ENCODE data around the gene GNAZ. TPM values are rescaled to one million over a fixed set of nuclear protein-coding genes. Genes with fewer than 3 reads are reported as not detected.

The GNAZ gene
- total and polyA plus RNA-seq, 2 of the 8 experiments (the other 6 are each of a cell fraction or from before 2014, with no cell fraction given), result 6.6 to 9.6 TPM

DNA sequence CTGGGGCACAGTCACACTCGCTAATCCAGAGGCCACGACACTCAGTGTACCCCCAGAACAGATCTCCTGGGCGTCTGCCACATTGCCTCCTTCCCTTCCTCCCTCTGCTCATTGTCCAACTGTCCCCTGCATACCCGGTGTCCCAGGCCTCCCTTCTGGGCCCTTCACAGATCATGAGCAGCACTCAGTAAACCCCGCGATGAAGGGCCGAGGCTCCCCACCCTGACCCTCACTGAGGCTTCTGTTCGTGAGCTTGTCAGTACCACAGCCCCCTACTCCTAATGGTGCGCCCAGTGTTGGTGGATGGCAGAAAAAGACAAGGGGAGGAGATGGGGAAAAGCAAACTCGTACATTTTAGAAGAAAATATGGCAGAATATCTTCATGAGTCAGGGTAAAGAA, 58.8 kb downstream of the GNAZ start:
- Histone ChIP-seq H3K23ac (ENCODE audit: insufficient read length) (no peak overlapping the region), H2AFZ (ENCODE audit: low read length) (no peak overlapping the region), H3K27ac (ENCODE audit: low read depth, low read length) (no peak overlapping the region), H4K91ac (replicated peaks; ENCODE audit: insufficient read length, low read length) (no peak overlapping the region), H3K4ac (replicated peaks; ENCODE audit: insufficient read length, low read depth, low read length) (no peak overlapping the region), H2BK15ac (ENCODE audit: low read length) (no peak overlapping the region), H3K27me3 (replicated peaks in 1 of 4; ENCODE audit: control insufficient read depth in 3 of 4, extremely low read depth in 1 of 4, insufficient read depth in 3 of 4, low read length in 3 of 4) (peaks cover 0 to 5% (median 3%) of the 10 kb centered on the region in 4 experiments; a peak in 3 of 7 replicates), H2BK120ac (replicated peaks; ENCODE audit: low read depth, low read length) (no peak overlapping the region), H3K79me1 (ENCODE audit: low read depth, low read length) (no peaks in the 10 kb centered on the region), H3K14ac (ENCODE audit: insufficient read length) (no peak overlapping the region), H4K8ac (ENCODE audit: extremely low read depth, insufficient read depth, low read length) (no peak overlapping the region), H3K56ac (replicated peaks; ENCODE audit: insufficient read length, low read depth, low read length) (no peak overlapping the region), H2BK20ac (ENCODE audit: low read length) (no peak overlapping the region), H2BK5ac (ENCODE audit: low read depth, low read length) (no peak overlapping the region), H2BK12ac (ENCODE audit: low read depth, low read length) (no peak overlapping the region), H2AK5ac (ENCODE audit: low read depth, low read length) (no peak overlapping the region), H3K79me2 (ENCODE audit: control insufficient read depth in 1 of 2, insufficient read depth in 2 of 2, low read length in 2 of 2) (no peaks in the 10 kb centered on the region), H3K4me1 (replicated peaks in 1 of 4; ENCODE audit: control insufficient read depth in 3 of 4, insufficient read depth in 4 of 4, low read length in 3 of 4) (peaks cover 0 to 1% (median 0%) of the 10 kb centered on the region in 4 experiments; a peak in 1 of 7 replicates), H3K18ac (ENCODE audit: extremely low read depth, low read length) (no peak overlapping the region), H3K4me3 (ENCODE audit: extremely low read depth in 1 of 4, insufficient read depth in 2 of 4, low read depth in 3 of 4, low read length in 4 of 4) (no peak overlapping the region), H3K9me3 (ENCODE audit: insufficient read depth in 2 of 2, low read depth in 1 of 2, low read length in 1 of 2) (no peaks in the 10 kb centered on the region), H3K4me2 (ENCODE audit: insufficient read depth in 1 of 2, low read depth in 2 of 2, low read length in 2 of 2) (no peak overlapping the region), H4K20me1 (replicated peaks in 1 of 2; ENCODE audit: control insufficient read depth in 1 of 2, insufficient read depth in 2 of 2, low read length in 2 of 2) (no peaks in the 10 kb centered on the region), H3K23me2 (ENCODE audit: low read depth, low read length) (no peaks in the 10 kb centered on the region), H3K9ac (replicated peaks in 1 of 4; ENCODE audit: extremely low read depth in 1 of 4, low read depth in 3 of 4, low read length in 3 of 4) (no peak overlapping the region), H4K5ac (ENCODE audit: insufficient read length, low read depth, low read length) (no peak overlapping the region), H3K36me3 (ENCODE audit: control insufficient read depth in 2 of 4, insufficient read depth in 4 of 4, low read length in 3 of 4) (no peaks in the 10 kb centered on the region; a peak in 2 of 8 replicates)
- FAIRE-seq (no peak), DNase-seq (ENCODE audit: low read depth in 1 of 2, low spot score in 2 of 2) (no peak)
- 67% methylated on average over 7 of the region's 10 CpGs; no CpG with 5 or more reads in 1 of the 2 experiments for WGBS, 2 experiments (ENCODE audit: extremely low coverage in 1 of 2, insufficient coverage in 1 of 2, insufficient read length in 1 of 2, insufficient replicate concordance in 2 of 2, low coverage in 1 of 2, low lambda C conversion rate in 2 of 2, missing lambda C conversion rate in 1 of 2)
- ChIA-PET CTCF (ENCODE audit: partially characterized antibody) (interaction anchor here (0.7 to 24.3 kb wide), 13 partner anchors 10 to 707 kb away, joined by 3 to 384 read pairs (median 9); no protein-coding TSS in a partner anchor), POLR2A (ENCODE audit: partially characterized antibody) (no interaction called here)
- no peak for TF ChIP-seq TAF7 (optimal IDR thresholded peaks at IDR 0.05; ENCODE audit: borderline replicate concordance, low read depth, low read length)
- no peak for TF ChIP-seq YY1 (IDR thresholded peaks at IDR 0.05; ENCODE audit: low read depth, low read length)
- no peak for TF ChIP-seq EP300 (IDR thresholded peaks at IDR 0.05; ENCODE audit: borderline replicate concordance in 1 of 2, low read depth in 2 of 2, low read length in 2 of 2)
